Activated T-cell treated with anti-CD3 and anti-CD28 coated beads, Interleukin-2, amount 50 U/mL, for 1 hour (primary cell): ENCODE data around the gene CAPZA2.
"Not testable (repeated sequence)": the region's sequence is repeated elsewhere in the genome, so short reads cannot be mapped to it uniquely, and the experiment has no call there.

Experiments
- DNase-seq: peaks from one replicate; pipeline ENCODE4 v3.0.0-alpha.2; 2020

Gene CAPZA2

GRCh38 chr7:116955801-116956476 is 93.6 kb downstream of the CAPZA2 start:
- no peak for DNase-seq

- DNase-seq: no peak
Observed at GRCh38 chr7:116956477-116956804, 94.1 kb downstream of the CAPZA2 start.

- no peak for DNase-seq
Observed at GRCh38 chr7:116957874-116958273, 95.5 kb downstream of the CAPZA2 start.

GRCh38 chr7:116961966-116962673 is 99.7 kb downstream of the CAPZA2 start:
- DNase-seq: not testable (repeated sequence)

- DNase-seq: no peak
Observed at GRCh38 chr7:116963234-116963633, 100.8 kb downstream of the CAPZA2 start.

GRCh38 chr7:116966601-116967000 is 104.2 kb downstream of the CAPZA2 start:
- DNase-seq: no peak

GRCh38 chr7:116967254-116967922 is 105.0 kb downstream of the CAPZA2 start:
- no peak for DNase-seq

- no peak for DNase-seq
Observed at GRCh38 chr7:116967983-116968382, 105.6 kb downstream of the CAPZA2 start.

GRCh38 chr7:116968631-116969030 is 106.2 kb downstream of the CAPZA2 start:
- no peak for DNase-seq

- DNase-seq: no peak
Observed at GRCh38 chr7:116969371-116969902, 107.0 kb downstream of the CAPZA2 start.

GRCh38 chr7:116970238-116970910 is 108.0 kb downstream of the CAPZA2 start:
- no peak for DNase-seq

GRCh38 chr7:116971153-116971552 is 108.8 kb downstream of the CAPZA2 start:
- not testable (repeated sequence) for DNase-seq
